HG02588 (cell line): Measurements from ENCODE around the gene FBXL14.
"Not testable (repeated sequence)": the region's sequence is repeated elsewhere in the genome, so short reads cannot be mapped to it uniquely, and the experiment has no call there.

Experiments
- ATAC-seq: cut with Tn5 transposase; IDR thresholded peaks from one replicate; pipeline ENCODE4 v1.9.1; 2021; ENCODE audit warnings: mild to moderate bottlenecking, moderate library complexity; ENCODE audit not compliant: unreplicated experiment

The FBXL14 gene

DNA sequence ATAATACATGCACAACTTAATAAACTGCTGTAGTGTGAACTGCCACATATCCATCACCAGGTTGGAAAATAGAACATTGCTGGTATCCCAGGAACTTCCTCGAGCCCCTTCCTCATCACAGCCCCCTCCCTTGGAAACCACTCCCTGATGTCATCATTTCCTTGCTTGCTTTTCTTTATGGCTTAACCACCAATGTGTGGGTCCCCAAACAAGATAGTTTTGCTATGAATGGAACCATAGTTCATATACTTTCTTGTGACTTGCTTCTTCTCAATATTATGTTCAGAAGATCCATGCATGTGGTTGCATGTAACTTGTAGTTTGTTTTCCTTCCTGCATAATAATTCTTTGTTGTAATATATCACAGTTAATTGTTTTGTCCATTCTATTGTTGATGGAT, 25.7 kb upstream of the FBXL14 start:
- ATAC-seq, result no peak

DNA sequence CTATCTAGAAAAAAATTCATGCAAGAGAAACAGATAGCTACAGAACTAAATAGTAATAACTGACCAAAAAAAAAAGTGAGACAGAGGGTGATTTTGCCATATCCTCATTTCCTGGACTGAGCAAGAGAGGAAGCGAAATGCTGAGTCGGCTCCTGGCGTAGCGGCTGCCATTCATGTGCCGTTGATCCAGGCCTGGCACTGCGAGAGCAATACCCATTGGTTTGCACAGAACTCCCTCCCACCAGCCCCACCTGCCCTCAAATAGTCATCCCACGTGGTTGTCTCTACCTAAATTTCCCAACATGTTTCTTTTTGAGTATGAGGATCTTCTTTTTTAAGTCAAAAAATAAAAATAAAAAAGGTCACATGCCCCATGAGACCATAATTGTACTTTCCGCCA, 25.2 kb upstream of the FBXL14 start:
- ATAC-seq, result peak; percentile 47

DNA sequence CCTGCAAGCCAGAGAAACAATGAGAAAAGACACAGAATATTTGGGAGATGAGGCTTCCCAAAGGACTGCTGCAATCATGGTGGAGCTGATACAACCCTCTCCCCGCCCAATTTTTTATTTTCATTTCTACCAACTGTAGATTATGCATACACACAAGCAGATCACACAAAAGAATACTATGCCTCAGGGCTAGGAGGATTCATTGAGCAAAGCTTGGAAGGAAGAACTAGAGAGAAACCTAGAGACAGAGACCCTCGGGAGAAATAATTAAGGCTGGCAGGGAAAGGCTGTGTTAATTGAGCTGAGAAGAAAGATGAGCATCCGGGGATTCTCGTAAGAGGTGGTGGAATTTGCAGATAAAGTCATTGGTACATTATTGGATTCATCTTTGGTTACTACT, 24.8 kb upstream of the FBXL14 start:
- no peak for ATAC-seq

DNA sequence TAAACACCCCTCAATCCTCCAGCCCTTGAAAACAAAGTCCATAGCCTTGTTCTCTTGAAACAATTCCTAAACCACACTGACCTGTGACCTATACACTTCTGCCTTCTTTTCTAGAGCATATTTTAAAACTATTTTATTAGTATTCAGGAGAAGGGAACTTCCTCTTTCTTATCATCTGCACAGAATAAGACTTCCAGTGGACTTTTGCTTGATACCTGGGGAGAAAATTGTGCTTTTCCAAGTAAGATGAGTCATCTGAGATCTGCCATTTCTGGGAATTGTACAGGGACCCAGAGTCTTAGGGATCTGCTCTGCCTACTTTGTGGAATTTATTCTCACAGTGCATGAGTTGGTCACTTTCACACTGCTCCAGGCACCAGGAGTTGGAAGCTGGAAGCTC, 24.1 kb upstream of the FBXL14 start:
- ATAC-seq, result no peak

DNA sequence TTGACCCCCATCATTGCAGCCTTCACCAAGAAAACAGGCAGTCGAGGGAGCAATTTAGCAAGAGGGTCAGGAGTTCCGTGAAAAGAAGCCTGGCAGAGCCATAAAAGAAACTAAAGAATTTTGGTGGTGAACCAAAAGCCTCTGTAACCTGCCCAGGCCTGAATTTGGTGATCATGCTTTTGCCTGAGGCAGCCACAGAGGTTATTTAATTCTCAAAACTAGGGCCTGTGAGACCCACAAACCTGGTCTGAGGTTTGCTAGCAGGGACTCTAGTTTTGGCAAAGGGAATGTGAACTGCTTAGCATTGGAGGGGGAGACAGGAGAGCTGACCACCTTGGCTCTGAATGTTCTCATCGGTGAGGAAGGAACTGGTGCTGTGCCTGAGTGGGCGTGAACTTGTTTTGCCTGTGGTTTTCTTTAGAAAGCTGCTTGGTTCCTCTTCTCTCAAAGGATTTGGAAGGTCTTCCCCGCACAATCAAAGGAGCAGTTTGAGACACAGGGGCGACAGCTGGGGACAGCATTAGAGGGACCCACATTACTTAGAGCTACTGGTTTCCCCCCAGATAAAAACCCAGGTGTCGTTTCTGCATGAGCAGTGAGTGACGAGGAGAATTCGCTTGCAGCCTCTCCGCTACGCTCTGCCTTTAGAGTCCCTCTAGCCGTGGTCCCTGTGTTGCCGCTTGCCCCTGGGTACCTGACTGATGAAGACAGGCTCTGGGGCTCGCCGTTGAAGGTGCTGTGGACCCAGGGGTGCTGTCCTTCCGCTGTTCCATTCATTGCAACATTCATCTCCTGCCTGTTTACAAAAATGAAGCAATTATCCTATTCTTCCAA, 22.1 kb upstream of the FBXL14 start:
- no peak for ATAC-seq

DNA sequence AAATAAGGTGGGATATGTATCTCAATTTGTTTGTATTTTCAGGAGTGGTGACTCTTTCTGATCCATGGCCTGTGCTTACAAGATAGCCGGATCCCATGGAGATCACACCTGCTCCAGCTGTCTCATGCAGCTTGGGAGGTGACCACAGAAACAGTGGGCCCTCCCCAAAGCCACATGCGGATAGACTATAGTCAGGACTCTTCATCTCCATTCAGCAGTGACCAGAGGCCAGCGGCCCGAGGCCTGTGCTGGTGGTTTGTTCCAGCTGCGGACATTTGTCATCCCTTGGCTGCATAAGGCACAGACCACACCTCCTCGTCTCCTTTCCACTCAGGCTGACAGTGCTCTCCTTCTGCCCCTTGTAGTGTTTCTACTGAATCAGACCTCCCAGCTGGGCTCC, 20.0 kb upstream of the FBXL14 start:
- ATAC-seq, result no peak

DNA sequence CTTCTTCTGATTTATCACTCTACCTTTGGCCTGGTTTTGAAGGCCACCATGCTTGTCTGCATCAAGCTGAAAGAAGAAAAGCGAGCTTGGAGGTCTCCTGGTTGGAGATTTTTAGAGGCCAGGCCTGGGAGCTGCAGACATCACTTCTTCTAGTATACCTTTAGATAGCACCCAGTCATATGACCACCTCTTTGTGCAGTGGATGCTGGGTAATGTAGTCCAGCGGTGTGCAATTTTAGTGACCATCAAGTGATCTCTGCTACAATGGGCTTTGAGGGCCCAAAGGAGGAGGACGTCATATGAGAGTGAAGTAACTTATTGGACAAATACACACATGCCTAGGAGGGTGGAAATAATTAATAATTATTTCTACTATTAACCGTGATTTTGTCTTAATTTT, 19.5 kb upstream of the FBXL14 start:
- no peak for ATAC-seq

DNA sequence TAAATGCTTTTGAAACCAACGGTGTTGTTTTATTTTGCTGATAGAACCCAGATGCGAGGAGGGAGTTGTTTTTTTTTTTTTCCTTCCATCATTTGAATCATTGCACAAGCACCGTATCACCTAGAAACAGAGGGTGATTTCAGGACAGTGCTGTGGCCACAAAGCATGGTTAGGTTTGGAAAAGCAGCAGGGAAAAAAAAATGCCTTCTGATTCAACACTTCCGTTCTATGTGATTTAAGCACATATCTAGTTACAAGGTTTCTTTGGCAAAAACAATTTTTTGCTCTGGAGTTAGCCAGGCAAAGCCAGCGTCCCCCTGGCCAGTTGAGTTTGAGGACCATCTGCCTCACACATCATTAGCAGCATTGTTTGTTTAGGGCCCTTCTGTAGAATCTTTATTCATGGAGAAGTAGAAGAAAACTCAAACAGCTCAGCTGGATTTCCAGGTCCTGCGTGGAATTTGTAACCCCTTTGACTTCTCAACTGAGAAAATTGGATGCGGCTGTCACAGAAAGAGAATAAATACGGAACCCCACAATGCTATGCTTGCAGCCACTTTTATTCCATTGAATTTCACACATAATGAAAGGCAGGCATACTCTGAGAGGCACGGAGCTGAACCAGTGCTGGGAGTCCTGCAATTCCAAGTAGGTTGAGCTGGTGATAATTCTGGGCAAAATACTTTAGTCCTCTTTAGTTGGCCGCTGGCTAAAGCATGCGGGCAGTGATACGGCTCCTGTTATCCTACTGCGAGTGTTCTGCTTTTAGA, 17.6 kb upstream of the FBXL14 start:
- ATAC-seq, result no peak

DNA sequence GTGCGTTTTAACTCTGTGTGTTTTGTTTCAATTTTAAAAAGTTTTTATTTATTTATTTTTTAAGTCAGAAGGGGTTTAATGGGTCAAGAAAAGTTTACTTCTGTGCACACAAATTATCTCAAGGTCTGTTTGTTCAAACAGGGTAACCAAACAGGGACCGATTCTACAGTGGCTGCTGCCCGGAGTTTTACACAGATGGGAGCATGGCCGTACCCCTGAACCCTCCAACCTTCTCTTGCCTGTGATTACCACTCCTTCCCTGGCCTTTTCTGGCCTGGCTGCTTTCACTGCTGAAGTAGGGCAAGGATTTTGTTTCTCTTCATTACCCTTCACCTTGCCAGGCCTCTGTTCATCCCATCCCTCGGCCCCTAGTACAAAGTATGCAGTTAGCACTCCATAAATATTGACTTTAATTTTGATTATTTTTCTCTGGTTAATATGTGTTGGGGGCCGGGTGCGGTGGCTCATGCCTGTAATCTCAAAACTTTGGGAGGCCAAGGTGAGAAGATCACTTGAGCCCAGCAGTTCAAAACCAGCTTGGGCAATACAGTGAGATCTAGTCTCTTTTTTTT, 15.8 kb upstream of the FBXL14 start:
- no peak for ATAC-seq

DNA sequence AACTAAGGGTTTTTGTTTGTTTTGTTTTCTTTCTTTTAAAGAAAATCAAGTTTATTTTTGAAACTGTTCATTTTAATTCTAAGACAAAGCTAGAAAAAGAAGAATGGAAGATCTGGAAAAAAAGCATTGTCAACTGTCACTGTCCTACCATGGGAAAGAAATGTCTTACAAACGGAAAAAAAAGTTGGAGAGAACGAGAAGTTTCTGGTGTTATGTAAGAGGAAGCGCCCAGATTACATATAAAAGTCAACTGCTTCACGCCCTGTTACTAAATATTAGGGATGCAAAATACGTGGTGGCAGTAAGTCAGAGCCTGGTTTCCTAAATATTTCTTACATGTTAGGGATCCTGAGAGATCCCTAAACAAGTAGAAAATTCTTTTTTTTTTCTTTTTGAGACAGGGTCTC, 14.3 kb upstream of the FBXL14 start:
- no peak for ATAC-seq

DNA sequence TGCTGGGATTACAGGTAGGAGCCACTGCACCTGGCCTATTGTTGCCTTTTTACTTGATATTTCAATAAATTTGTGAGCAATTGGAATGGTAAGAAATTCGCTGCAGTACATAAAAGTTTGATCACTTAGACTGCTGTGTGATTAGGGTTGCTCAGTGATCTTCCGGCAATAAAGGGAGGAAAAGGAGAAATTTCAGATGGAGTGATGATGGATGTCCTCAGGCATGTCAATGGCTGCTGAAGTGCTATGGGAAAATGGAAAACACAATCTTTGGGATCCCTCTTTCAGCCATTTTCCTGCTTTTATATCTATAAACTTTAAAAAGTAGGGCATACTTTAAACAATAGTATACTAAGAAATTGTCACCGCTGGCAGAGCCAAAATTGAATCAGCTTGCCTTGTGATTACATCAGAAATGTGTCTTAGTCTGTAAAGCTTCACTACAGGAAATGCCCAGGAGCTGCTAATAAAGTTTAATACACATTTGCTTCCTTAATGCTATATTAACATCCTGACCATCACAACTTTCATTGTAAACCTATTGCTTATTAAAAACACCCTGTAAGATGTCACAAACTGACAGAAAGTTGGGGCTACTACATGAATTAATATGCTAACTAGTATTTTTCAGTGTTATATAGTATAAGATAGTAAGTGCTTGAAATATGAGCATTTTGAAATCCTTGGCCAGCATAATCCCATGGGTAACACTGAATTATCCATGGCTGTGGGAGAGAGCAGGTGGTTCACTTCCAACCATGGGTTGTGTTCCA, 13.7 kb upstream of the FBXL14 start:
- no peak for ATAC-seq

DNA sequence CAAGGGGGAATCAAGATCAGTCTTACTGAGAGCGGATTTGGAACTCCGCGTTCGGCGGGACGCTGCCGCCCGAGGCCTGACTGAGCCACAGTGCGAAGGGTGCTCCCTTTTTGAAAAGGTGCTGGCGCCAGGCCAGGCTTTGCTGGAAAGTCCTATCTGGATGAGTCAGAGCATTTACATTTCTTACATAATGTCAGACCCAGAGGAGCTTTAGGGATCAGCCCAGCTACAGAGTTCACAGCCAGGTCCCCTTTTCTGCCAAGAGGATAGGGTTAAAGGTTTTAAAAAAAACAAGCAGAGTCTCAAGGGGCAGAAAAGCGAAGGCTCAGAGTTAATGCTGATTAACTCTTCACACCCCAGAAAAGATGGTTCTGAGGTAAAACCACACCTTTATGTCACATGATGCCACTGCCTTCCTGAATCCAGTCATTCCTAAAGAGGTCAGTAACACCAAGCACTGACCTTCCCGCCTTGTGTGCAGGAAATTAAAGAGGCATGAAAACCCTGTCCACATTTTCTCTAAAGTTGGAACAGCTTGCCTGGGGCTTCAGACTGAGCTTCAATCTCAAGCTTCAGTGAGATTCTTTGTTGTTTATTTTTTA, 11.7 kb upstream of the FBXL14 start:
- ATAC-seq, result peak; percentile 59

DNA sequence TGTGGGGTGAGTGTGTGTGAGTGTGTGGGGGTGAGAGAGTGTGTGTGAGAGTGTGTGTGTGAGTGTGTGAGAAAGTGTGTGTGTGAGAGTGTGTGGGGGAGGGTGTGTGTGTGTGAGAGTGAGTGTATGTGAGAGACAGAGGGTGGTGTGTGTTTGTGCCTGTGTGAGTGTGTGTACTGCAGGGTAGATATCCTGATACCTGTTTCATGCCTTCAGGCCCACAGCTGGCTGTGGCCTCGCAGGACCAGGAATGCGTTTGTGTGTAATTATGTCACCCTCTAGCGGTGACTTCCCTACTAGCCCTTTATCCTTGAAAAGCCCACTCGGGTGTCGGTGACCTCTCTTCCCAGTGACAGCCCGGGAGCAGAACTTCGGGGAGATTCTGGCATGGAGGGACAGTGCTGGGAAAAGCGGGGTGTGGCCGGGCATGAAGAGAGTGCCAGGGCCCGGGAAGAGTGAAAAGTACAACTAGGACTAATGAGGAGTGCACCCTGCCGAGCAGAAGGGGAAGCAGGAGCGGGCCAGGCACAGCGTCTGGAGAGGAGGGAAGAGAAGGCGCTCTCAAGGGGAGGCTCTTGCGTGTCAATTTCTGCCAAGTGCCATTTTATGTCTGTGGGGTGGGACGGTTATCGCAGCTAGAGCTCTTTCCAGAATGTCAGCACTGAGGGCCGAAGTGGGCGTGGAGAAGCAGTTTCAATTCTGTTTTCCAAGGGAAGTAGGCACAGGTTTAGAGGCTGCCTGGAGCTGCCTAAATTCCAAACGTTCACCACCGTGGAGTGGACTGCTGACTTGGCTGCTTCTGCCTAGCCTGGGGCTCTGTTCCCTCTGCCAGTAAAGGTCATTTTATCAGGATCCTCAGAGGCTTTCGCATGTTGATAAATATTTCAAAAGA, 11.0 kb upstream of the FBXL14 start:
- ATAC-seq, result peak; percentile 41

DNA sequence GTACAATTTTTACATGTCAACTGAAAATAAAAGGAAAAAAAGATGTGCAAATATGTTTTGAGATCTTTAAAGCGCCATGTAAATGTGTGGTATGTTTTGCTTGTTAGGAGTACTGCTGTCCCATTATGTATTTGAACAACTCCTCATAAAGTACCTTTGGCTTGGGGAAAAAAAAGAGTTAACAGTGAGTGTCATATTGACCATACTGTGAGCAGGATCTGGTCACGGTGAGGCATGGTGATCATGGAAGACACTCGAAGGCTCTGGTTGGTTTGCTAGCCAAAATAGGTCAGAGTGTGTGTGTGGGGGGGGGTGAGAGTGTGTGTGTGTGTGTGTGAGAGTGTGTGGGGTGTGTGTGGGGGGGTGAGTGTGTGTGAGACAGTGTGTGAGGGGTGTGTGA, 10.1 kb upstream of the FBXL14 start:
- ATAC-seq, result no peak

DNA sequence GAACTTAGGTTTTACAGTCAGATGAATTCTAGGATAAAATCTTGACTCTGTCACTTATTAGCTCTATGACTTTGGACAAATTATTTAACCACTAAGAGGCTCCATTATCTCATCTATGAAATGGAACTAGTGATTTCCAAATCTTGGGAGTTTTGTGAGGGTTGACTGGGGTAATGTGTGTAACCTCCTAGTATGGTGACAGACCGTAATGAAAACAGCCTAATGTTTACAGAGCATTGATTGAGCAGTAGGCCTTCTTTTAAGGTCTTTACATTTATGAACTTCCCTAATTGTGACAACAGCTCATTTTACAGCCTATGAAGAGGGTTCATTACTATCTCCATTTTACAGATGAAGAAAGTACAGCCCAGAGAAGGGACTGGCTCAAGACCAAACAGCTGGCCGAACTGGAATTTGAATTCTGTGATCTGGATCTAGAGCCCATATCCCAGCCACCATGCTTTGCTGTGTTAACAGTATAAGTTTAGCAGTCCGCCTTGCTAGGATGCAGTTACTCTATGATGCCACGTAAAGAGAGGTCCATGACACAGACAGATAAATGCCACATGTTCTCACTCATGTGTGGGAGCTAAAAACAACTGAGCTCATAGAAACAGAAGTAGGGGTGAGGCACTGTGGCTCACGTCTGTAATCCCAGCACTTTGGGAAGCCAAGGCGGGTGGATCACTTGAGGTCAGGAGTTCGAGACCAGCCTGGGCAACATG, 9.1 kb upstream of the FBXL14 start:
- ATAC-seq, result no peak

DNA sequence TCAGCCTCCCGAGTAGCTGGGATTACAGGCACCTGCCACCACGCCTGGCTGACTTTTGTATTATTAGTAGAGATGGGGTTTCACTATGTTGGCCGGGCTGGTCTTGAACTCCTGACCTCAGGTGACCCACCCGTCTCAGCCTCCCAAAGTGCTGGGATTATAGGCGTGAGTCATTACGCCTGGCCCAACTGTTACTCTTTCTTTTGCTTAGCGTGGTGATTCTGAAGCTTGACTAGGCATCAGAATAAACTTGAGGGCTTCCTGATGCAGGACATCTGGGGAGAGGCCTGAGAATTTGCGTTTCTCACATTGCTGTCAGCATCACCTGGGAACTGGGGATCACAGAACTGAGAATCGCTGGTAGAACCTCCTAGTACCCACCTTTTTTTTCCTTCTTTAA, 8.3 kb upstream of the FBXL14 start:
- not testable (repeated sequence) for ATAC-seq

DNA sequence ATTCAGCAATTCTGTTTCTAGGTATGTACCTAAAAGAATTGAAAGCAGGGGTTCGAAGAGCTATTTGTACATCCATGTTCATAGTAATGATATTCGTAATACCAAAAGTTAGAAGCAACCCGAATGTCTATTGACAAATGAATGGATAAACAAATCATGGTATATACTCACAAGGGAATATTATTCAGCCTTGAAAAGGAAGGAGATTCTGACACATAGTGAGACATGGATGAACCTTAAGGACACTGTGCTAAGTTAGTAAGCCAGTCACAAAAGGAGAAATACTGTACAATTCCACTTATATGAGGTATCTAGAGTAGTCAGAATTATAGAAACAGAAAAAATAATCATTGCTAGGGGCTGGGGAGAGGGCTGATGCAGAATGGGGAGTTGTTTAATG, 4.4 kb upstream of the FBXL14 start:
- ATAC-seq, result no peak

DNA sequence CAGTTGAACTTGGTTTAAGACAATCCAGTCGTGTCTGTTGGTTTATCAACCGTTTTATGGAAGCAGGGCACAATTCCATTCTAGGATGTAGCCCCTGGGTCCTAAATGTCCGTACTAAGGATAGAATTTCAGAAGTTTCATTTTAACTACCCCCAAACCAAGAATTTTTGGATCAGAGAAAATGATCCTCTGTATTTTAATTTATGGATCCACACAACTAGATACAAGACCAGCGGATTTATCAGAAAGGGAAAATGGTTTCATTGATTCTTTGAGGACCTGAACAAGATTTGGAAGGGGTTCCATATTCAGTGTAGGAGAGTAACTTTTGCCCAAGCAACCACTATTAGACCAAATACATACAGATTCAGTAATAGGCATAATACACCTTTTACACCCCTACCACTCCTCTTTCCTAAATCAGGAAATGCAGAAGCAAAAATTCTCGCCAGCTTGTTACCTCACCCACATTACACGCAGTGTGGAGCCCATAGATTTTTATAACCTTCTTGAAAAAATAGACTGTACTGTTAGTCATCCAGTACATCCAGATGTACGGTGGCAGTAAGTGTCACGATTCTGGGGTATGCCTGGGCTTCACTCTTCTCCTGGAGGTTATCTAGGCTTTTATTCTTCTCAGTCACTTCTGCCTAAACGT, 1.4 kb upstream of the FBXL14 start:
- ATAC-seq, result no peak
